ENCODE measurements around the gene CACNB4.
A peak's percentile ranks its signal among the peaks of the same experiment; 100 is the strongest.

Gene CACNB4

GRCh38 chr2:152088006-152088405 lies 10.8 kb downstream of the CACNB4 start:
- no peak for DNase-seq (ENCODE audit: low read depth in 2 of 2)

- no peak for DNase-seq (ENCODE audit: low read depth in 2 of 2)
Observed at GRCh38 chr2:152086231-152086630, 12.6 kb downstream of the CACNB4 start.

GRCh38 chr2:152084076-152084475 lies 14.8 kb downstream of the CACNB4 start:
- DNase-seq (ENCODE audit: low read depth in 2 of 2) = no peak

GRCh38 chr2:152083202-152083875 lies 15.5 kb downstream of the CACNB4 start:
- no peak for DNase-seq (ENCODE audit: low read depth in 2 of 2)

- DNase-seq (ENCODE audit: low read depth in 2 of 2) = no peak
Observed at GRCh38 chr2:152078662-152079061, 20.2 kb downstream of the CACNB4 start.

- DNase-seq (ENCODE audit: low read depth in 2 of 2) = no peak
Observed at GRCh38 chr2:152078023-152078422, 20.8 kb downstream of the CACNB4 start.

- DNase-seq (ENCODE audit: low read depth in 2 of 2) = no peak
Observed at GRCh38 chr2:152075461-152076050, 23.3 kb downstream of the CACNB4 start.

- no peak for DNase-seq (ENCODE audit: low read depth in 2 of 2)
Observed at GRCh38 chr2:152072011-152072410, 26.8 kb downstream of the CACNB4 start.

GRCh38 chr2:152071518-152071917 lies 27.3 kb downstream of the CACNB4 start:
- DNase-seq (ENCODE audit: low read depth in 2 of 2) = no peak

GRCh38 chr2:152071092-152071491 lies 27.8 kb downstream of the CACNB4 start:
- no peak for DNase-seq (ENCODE audit: low read depth in 2 of 2)

- DNase-seq (ENCODE audit: low read depth in 2 of 2) = no peak
Observed at GRCh38 chr2:152068226-152068625, 30.6 kb downstream of the CACNB4 start.

- no peak for DNase-seq (ENCODE audit: low read depth in 2 of 2)
Observed at GRCh38 chr2:152067823-152068222, 31.0 kb downstream of the CACNB4 start.

GRCh38 chr2:152065945-152066344 lies 32.9 kb downstream of the CACNB4 start:
- DNase-seq (ENCODE audit: low read depth in 2 of 2) = no peak

- no peak for DNase-seq (ENCODE audit: low read depth in 2 of 2)
Observed at GRCh38 chr2:152064001-152064400, 34.8 kb downstream of the CACNB4 start.

- DNase-seq (ENCODE audit: low read depth in 2 of 2) = no peak
Observed at GRCh38 chr2:152063325-152063924, 35.4 kb downstream of the CACNB4 start.

- peak; percentile 70 to 72 for DNase-seq (ENCODE audit: low read depth in 2 of 2)
Observed at GRCh38 chr2:152062125-152063091, 36.4 kb downstream of the CACNB4 start.

- DNase-seq (ENCODE audit: low read depth in 2 of 2) = no peak
Observed at GRCh38 chr2:152061383-152061782, 37.5 kb downstream of the CACNB4 start.

- no peak for DNase-seq (ENCODE audit: low read depth in 2 of 2)
Observed at GRCh38 chr2:152058655-152059054, 40.2 kb downstream of the CACNB4 start.

GRCh38 chr2:152056418-152056817 lies 42.4 kb downstream of the CACNB4 start:
- no peak for DNase-seq (ENCODE audit: low read depth in 2 of 2)

- no peak for DNase-seq (ENCODE audit: low read depth in 2 of 2)
Observed at GRCh38 chr2:152055366-152056108, 43.3 kb downstream of the CACNB4 start.

- peak; percentile 53 to 57 for DNase-seq (ENCODE audit: low read depth in 2 of 2)
Observed at GRCh38 chr2:152054593-152054992, 44.3 kb downstream of the CACNB4 start.
